ENCODE results near the gene IFNW1.
"Not testable (repeated sequence)": the region's sequence is repeated elsewhere in the genome, so short reads cannot be mapped to it uniquely, and the experiment has no call there.

The IFNW1 gene

GRCh38 chr9:21160178-21160577 lies 18.5 kb upstream of the IFNW1 start:
- DNase-seq (ENCODE audit: low read depth) = peak; percentile 13
- no peak overlapping the region for H3K4me3 ChIP-seq (ENCODE audit: low read length)
- no peak for TF ChIP-seq CTCF (IDR thresholded peaks at IDR 0.05; ENCODE audit: insufficient read depth, low read depth, low read length, missing control alignments)

GRCh38 chr9:21155501-21155900 lies 13.9 kb upstream of the IFNW1 start:
- no peak overlapping the region for H3K4me3 ChIP-seq (ENCODE audit: low read length)
- peak; percentile 31 for DNase-seq (ENCODE audit: low read depth)
- no peak for TF ChIP-seq CTCF (IDR thresholded peaks at IDR 0.05; ENCODE audit: insufficient read depth, low read depth, low read length, missing control alignments)

- peak; percentile 23 for TF ChIP-seq CTCF (IDR thresholded peaks at IDR 0.05; ENCODE audit: insufficient read depth, low read depth, low read length, missing control alignments)
- DNase-seq (ENCODE audit: low read depth) = peak; percentile 48
Observed at GRCh38 chr9:21154018-21154608, 12.5 kb upstream of the IFNW1 start.

GRCh38 chr9:21153336-21154017 lies 11.8 kb upstream of the IFNW1 start:
- no peak for TF ChIP-seq CTCF (IDR thresholded peaks at IDR 0.05; ENCODE audit: insufficient read depth, low read depth, low read length, missing control alignments)
- H3K4me3 ChIP-seq (ENCODE audit: low read length) = no peak overlapping the region
- DNase-seq (ENCODE audit: low read depth) = peak; percentile 40

More at GRCh38 chr9:21154018-21154608, 12.5 kb upstream of the IFNW1 start:
- no peak overlapping the region for H3K4me3 ChIP-seq (ENCODE audit: low read length)

- TF ChIP-seq CTCF (IDR thresholded peaks at IDR 0.05; ENCODE audit: insufficient read depth, low read depth, low read length, missing control alignments) = no peak
- no peak overlapping the region for H3K4me3 ChIP-seq (ENCODE audit: low read length)
- DNase-seq (ENCODE audit: low read depth) = no peak
Observed at GRCh38 chr9:21144603-21145002, 3.0 kb upstream of the IFNW1 start.

- H3K4me3 ChIP-seq (ENCODE audit: low read length) = no peak overlapping the region
- no peak for TF ChIP-seq CTCF (IDR thresholded peaks at IDR 0.05; ENCODE audit: insufficient read depth, low read depth, low read length, missing control alignments)
Observed at GRCh38 chr9:21137020-21137419, 4.6 kb downstream of the IFNW1 start.

GRCh38 chr9:21135736-21136135 lies 5.9 kb downstream of the IFNW1 start:
- H3K4me3 ChIP-seq (ENCODE audit: low read length) = no peak overlapping the region
- TF ChIP-seq CTCF (IDR thresholded peaks at IDR 0.05; ENCODE audit: insufficient read depth, low read depth, low read length, missing control alignments) = no peak
- no peak for DNase-seq (ENCODE audit: low read depth)

More at GRCh38 chr9:21137020-21137419, 4.6 kb downstream of the IFNW1 start:
- no peak for DNase-seq (ENCODE audit: low read depth)

GRCh38 chr9:21128186-21128585 lies 13.4 kb downstream of the IFNW1 start:
- DNase-seq (ENCODE audit: low read depth); H3K4me3 ChIP-seq (ENCODE audit: low read length): not testable (repeated sequence)

Measured in epithelial cell of esophagus (primary cell).